Measurements from ENCODE around the gene KIAA0586. TPM values are rescaled to one million over a fixed set of nuclear protein-coding genes. Genes with fewer than 3 reads are reported as not detected.
A peak's percentile ranks its signal among the peaks of the same experiment; 100 is the strongest.
"Not testable (repeated sequence)": the region's sequence is repeated elsewhere in the genome, so short reads cannot be mapped to it uniquely, and the experiment has no call there.

The KIAA0586 gene
- total and polyA plus RNA-seq, 9 of the 15 experiments (the other 6 are each of a cell fraction or from before 2014, with no cell fraction given), result 11.2 to 30.9 (median 22.6) TPM

DNA sequence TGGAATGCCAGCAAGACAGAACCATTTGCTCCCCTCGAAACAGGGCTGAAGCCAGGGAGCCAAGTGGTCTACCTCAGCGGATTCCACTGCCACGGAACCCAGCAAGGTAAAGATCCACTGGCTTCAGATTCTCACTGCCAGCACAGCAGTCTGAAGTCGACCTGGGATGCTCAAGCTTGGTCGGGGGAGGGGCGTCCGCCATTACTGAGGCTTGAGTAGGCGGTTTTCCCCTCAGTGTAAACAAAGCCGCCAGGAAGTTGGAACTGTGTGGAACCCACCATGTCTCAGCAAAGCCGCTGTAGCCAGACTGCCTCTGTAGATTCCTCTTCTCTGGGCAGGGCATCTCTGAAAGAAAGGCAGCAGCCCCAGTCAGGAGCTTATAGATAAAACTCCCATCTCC, 98.2 kb downstream of the KIAA0586 start:
- 93% methylated on average over 2 of the region's 10 CpGs for WGBS (ENCODE audit: insufficient coverage, low coverage, missing lambda C conversion rate)
- H3K4me3 ChIP-seq; DNase-seq (ENCODE audit: extremely low read depth in 1 of 4, low spot score in 3 of 4); H3K9ac ChIP-seq (ENCODE audit: insufficient read depth in 1 of 2, low read depth in 2 of 2, low read length in 2 of 2); H3K27ac ChIP-seq (ENCODE audit: extremely low read depth, low read depth, low read length); H3K4me1 ChIP-seq (replicated peaks in 1 of 2; ENCODE audit: control insufficient read depth in 2 of 2, insufficient read depth in 2 of 2, low read length in 2 of 2); in situ Hi-C loops (cut with MboI); BruUV-seq (replicated peaks); intact Hi-C loops (cut with micrococcal nuclease); H3K36me3 ChIP-seq (ENCODE audit: control insufficient read depth, insufficient read depth, low read length); FAIRE-seq; H3K9me3 ChIP-seq (replicated peaks; ENCODE audit: control insufficient read depth, insufficient read depth, low read depth, low read length); H3K4me2 ChIP-seq (ENCODE audit: insufficient read depth, low read length); CTCF ChIA-PET (ENCODE audit: low intra/inter-chr PET ratio); H2AFZ ChIP-seq (ENCODE audit: low read depth, low read length); ATAC-seq; POLR2A ChIA-PET; H3K79me2 ChIP-seq (ENCODE audit: control insufficient read depth, insufficient read depth, low read length); H3K9me1 ChIP-seq (ENCODE audit: control insufficient read depth, insufficient read depth, low read length); H3K27me3 ChIP-seq (ENCODE audit: control insufficient read depth in 2 of 2, insufficient read depth in 2 of 2, low read length in 2 of 2); H4K20me1 ChIP-seq (replicated peaks; ENCODE audit: control insufficient read depth, insufficient read depth, low read length): not testable (repeated sequence)
- TF ChIP-seq, protein P1, sequence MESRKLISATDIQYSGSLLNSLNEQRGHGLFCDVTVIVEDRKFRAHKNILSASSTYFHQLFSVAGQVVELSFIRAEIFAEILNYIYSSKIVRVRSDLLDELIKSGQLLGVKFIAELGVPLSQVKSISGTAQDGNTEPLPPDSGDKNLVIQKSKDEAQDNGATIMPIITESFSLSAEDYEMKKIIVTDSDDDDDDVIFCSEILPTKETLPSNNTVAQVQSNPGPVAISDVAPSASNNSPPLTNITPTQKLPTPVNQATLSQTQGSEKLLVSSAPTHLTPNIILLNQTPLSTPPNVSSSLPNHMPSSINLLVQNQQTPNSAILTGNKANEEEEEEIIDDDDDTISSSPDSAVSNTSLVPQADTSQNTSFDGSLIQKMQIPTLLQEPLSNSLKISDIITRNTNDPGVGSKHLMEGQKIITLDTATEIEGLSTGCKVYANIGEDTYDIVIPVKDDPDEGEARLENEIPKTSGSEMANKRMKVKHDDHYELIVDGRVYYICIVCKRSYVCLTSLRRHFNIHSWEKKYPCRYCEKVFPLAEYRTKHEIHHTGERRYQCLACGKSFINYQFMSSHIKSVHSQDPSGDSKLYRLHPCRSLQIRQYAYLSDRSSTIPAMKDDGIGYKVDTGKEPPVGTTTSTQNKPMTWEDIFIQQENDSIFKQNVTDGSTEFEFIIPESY (CRISPR knock-in tag; IDR thresholded peaks at IDR 0.05), result peak; percentile 47; the same call in 1 of the 2 replicates

DNA sequence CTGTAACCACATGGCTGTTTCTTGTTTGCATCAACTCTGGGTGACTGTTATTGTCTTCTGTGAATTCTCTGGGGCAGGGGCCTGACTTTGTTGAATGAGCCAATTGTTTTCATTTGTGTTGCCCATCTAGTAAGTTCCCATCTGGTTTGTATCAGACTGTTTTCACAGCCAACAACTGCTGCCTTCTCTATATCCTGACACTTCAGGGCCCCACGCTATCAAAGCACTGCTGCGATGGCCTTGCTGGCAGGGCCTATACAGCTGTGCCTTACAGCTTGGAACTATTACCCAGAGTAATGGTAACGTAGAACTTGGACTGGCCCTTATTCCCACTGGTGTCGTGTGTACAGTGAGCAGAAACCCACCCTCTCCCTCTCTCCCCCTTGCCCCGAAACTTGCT, 105.9 kb downstream of the KIAA0586 start:
- H3K4me3 ChIP-seq, result no peak overlapping the region
- no peaks in the 10 kb centered on the region for H3K27me3 ChIP-seq (ENCODE audit: control insufficient read depth in 2 of 2, insufficient read depth in 2 of 2, low read length in 2 of 2)
- intact Hi-C loops (cut with micrococcal nuclease), result no loop called here
- no peaks in the 10 kb centered on the region for H3K4me1 ChIP-seq (replicated peaks in 1 of 2; ENCODE audit: control insufficient read depth in 2 of 2, insufficient read depth in 2 of 2, low read length in 2 of 2)
- H4K20me1 ChIP-seq (replicated peaks; ENCODE audit: control insufficient read depth, insufficient read depth, low read length), result no peaks in the 10 kb centered on the region
- 75% methylated on average over 4 of the region's 5 CpGs for whole genome bisulfite sequencing (ENCODE audit: insufficient coverage, low coverage, missing lambda C conversion rate)
- CTCF ChIA-PET (ENCODE audit: low intra/inter-chr PET ratio), result no interaction called here
- no peaks in the 10 kb centered on the region for H3K9me1 ChIP-seq (ENCODE audit: control insufficient read depth, insufficient read depth, low read length)
- H3K36me3 ChIP-seq (ENCODE audit: control insufficient read depth, insufficient read depth, low read length), result no peaks in the 10 kb centered on the region
- no peaks in the 10 kb centered on the region for H3K79me2 ChIP-seq (ENCODE audit: control insufficient read depth, insufficient read depth, low read length)
- H3K9me3 ChIP-seq (replicated peaks; ENCODE audit: control insufficient read depth, insufficient read depth, low read depth, low read length), result no peaks in the 10 kb centered on the region
- in situ Hi-C loops (cut with MboI), result no loop called here
- no TSS peak for BruUV-seq (replicated peaks)
- FAIRE-seq, result no peak
- H3K27ac ChIP-seq (ENCODE audit: extremely low read depth, low read depth, low read length), result no peak overlapping the region
- ATAC-seq, result no peak; the same call in 2 of the 3 replicates
- H2AFZ ChIP-seq (ENCODE audit: low read depth, low read length), result no peak overlapping the region
- DNase-seq (ENCODE audit: extremely low read depth in 1 of 4, low spot score in 3 of 4), result no peak
- POLR2A ChIA-PET, result no interaction called here
- no peak overlapping the region for H3K9ac ChIP-seq (ENCODE audit: insufficient read depth in 1 of 2, low read depth in 2 of 2, low read length in 2 of 2)
- H3K4me2 ChIP-seq (ENCODE audit: insufficient read depth, low read length), result no peak overlapping the region
- TF ChIP-seq, protein P2, sequence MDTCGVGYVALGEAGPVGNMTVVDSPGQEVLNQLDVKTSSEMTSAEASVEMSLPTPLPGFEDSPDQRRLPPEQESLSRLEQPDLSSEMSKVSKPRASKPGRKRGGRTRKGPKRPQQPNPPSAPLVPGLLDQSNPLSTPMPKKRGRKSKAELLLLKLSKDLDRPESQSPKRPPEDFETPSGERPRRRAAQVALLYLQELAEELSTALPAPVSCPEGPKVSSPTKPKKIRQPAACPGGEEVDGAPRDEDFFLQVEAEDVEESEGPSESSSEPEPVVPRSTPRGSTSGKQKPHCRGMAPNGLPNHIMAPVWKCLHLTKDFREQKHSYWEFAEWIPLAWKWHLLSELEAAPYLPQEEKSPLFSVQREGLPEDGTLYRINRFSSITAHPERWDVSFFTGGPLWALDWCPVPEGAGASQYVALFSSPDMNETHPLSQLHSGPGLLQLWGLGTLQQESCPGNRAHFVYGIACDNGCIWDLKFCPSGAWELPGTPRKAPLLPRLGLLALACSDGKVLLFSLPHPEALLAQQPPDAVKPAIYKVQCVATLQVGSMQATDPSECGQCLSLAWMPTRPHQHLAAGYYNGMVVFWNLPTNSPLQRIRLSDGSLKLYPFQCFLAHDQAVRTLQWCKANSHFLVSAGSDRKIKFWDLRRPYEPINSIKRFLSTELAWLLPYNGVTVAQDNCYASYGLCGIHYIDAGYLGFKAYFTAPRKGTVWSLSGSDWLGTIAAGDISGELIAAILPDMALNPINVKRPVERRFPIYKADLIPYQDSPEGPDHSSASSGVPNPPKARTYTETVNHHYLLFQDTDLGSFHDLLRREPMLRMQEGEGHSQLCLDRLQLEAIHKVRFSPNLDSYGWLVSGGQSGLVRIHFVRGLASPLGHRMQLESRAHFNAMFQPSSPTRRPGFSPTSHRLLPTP (IDR thresholded peaks at IDR 0.05; ENCODE audit: borderline replicate concordance, extremely low read depth, insufficient read length), result no peak
- TF ChIP-seq, protein P3, sequence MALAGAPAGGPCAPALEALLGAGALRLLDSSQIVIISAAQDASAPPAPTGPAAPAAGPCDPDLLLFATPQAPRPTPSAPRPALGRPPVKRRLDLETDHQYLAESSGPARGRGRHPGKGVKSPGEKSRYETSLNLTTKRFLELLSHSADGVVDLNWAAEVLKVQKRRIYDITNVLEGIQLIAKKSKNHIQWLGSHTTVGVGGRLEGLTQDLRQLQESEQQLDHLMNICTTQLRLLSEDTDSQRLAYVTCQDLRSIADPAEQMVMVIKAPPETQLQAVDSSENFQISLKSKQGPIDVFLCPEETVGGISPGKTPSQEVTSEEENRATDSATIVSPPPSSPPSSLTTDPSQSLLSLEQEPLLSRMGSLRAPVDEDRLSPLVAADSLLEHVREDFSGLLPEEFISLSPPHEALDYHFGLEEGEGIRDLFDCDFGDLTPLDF (CRISPR knock-in tag; IDR thresholded peaks at IDR 0.05), result no peak
- TF ChIP-seq CC2D1A (IDR thresholded peaks at IDR 0.05) (no peak), ZNF696 (CRISPR knock-in tag; conservative IDR thresholded peaks at IDR 0.05) (no peak)
- TF ChIP-seq, protein P4, sequence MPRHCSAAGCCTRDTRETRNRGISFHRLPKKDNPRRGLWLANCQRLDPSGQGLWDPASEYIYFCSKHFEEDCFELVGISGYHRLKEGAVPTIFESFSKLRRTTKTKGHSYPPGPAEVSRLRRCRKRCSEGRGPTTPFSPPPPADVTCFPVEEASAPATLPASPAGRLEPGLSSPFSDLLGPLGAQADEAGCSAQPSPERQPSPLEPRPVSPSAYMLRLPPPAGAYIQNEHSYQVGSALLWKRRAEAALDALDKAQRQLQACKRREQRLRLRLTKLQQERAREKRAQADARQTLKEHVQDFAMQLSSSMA (CRISPR knock-in tag; IDR thresholded peaks at IDR 0.05), result no peak
